Measurements from ENCODE around the gene KRTAP12-2. TPM values are rescaled to one million over a fixed set of nuclear protein-coding genes. Genes with fewer than 3 reads are reported as not detected.

KRTAP12-2 gene
- polyA plus RNA-seq, 1 donor, result not detected

DNA sequence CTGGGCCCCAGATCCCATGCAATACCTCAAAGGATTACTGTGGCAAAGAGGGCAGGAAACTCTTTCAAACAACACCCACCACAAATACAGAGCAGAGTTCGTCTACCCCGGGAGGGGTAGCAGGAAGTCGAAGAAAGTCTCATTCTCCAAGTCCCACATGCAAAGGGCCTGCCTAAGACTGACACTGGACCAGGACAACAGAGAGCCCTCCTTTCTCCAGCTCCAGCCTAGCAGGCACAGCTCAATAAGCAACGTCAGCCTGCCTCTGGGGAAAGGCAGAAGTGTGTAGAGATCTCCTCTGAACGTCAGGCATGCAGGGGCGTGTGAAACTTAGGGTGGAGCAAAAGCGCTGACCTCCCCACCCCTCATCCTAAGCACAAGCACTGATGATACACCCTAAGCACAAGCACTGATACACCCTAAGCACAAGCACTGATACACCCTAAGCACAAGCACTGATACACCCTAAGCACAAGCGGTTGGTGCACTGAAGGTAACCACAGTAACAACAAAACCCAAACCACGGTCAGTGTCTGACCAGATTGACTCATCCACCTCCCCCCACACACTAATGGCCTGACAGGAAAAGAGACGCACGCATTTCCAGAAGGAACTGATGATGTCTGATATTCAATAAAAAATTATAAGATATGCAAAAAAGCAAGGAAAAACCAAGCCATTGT, 7.7 kb downstream of the KRTAP12-2 start:
- H3K27me3 ChIP-seq (ENCODE audit: control insufficient read depth, insufficient read depth, low read length), result peaks cover 2% of the 10 kb centered on the region
- no CpG with 5 or more reads among the region's 11 CpGs for WGBS (ENCODE audit: insufficient coverage, low lambda C conversion rate)

DNA sequence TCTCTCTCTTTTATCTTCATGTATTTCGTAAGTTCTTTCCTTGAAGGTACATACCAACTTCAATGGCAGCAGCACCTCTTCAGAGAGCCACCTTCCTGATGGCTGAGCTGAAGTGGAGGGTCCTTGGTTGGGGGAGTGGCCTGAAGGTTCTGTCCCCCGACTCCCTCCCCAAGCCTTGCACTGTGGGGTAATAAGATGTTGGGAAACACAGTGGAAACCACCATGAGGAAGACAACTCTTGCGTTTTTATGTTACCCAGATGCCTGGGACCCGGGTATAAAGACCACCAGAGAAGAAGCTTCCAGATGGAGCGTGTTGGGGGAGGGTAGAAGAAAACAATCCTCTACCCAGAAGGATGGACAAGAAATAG, 8.2 kb downstream of the KRTAP12-2 start:
- no peak overlapping the region for H3K27ac ChIP-seq (ENCODE audit: low read length)
- no peaks in the 10 kb centered on the region for H3K4me1 ChIP-seq (ENCODE audit: control insufficient read depth, insufficient read depth, low read length)
- H3K4me3 ChIP-seq (ENCODE audit: low read length), result no peak overlapping the region
- no CpG with 5 or more reads among the region's 5 CpGs for whole genome bisulfite sequencing (ENCODE audit: insufficient coverage, low lambda C conversion rate)
- no peak for DNase-seq
- no peaks in the 10 kb centered on the region for H3K36me3 ChIP-seq (ENCODE audit: control insufficient read depth, insufficient read depth, low read length)
- H3K27me3 ChIP-seq (ENCODE audit: control insufficient read depth, insufficient read depth, low read length), result peaks cover 2% of the 10 kb centered on the region
- peaks cover 3% of the 10 kb centered on the region for H3K9me3 ChIP-seq (ENCODE audit: control insufficient read depth, low read depth, low read length)

More for the DNA sequence above, 7.7 kb downstream of the KRTAP12-2 start:
- Histone ChIP-seq H3K9me3 (ENCODE audit: control insufficient read depth, low read depth, low read length) (peaks cover 3% of the 10 kb centered on the region), H3K4me3 (ENCODE audit: low read length) (no peak overlapping the region), H3K4me1 (ENCODE audit: control insufficient read depth, insufficient read depth, low read length) (no peaks in the 10 kb centered on the region), H3K27ac (ENCODE audit: low read length) (no peak overlapping the region), H3K36me3 (ENCODE audit: control insufficient read depth, insufficient read depth, low read length) (no peaks in the 10 kb centered on the region)
- DNase-seq, result no peak

DNA sequence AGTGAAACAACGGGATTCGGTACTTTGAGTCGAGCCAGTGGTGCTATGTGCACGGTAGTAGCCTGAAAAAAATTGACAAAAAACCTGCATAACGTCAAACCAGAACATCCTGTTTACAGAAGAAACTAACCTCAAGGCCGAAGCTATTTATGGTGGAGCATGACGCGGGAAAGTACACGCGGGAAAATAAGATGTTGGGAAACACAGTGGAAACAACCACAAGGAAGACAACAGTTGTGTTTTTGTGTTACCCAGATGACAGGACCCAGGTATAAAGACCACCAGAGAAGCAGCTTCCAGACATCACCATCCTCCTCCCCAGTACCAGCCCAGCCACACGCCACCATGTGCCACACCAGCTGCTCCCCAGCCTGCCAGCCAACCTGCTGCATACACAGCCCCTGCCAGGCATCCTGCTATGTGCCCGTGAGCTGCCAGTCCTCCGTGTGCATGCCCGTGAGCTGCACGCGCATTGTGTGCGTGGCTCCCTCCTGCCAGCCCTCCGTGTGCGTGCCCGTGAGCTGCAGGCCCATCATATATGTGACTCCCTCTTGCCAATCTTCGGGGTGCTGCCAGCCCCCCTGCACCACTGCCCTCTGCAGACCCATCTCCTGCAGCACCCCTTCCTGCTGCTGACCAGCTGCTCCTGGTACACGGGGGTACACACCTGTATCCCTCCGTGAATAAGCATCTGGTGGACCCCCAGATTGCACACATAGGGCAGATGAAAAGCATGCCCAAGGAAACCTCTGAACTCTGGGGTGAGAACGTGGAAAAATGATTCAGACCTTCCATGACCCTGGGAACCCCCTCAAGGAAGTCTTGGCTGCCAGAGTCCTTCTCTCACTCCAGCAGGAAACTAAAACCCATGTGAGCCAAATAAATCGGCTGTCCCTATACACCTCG, 8.8 kb downstream of the KRTAP12-2 start, which contains the start of gene KRTAP12-3:
Gene KRTAP12-3 (plus strand): TSS at position 298 of the 906 bp plus-strand sequence. CDS start 48 bp downstream, at position 346.
- H3K27ac ChIP-seq (ENCODE audit: low read length), result no peak within 1 kb of the TSS
- 30% methylated on average over 2 of the region's 26 CpGs for WGBS (ENCODE audit: insufficient coverage, low lambda C conversion rate)

DNA sequence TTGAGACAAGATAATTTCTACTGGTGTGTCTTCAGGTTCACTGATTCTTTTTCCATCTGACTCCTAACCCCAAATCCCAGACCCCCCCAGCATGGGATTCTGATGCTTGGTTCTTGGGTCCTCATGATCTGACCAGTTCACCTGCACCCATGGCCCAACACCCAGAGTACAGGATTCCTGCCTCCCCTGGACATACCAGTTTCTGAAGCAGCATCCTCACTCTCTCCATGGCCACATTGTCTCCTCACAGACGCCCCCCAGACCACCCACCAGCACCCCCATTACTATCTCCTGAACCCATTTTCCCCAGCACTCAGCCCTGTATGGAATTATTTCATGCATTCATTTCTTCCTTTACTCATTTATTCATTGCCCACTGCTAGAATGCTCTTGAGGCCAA, 9.9 kb downstream of the KRTAP12-2 start:
- H3K4me3 ChIP-seq (ENCODE audit: low read length), result no peak overlapping the region
- no peak overlapping the region for H3K27ac ChIP-seq (ENCODE audit: low read length)
- peaks cover 3% of the 10 kb centered on the region for H3K9me3 ChIP-seq (ENCODE audit: control insufficient read depth, low read depth, low read length)
- no CpG with 5 or more reads among the region's 1 CpG for WGBS (ENCODE audit: insufficient coverage, low lambda C conversion rate)
- peaks cover 2% of the 10 kb centered on the region for H3K27me3 ChIP-seq (ENCODE audit: control insufficient read depth, insufficient read depth, low read length)
- H3K36me3 ChIP-seq (ENCODE audit: control insufficient read depth, insufficient read depth, low read length), result no peaks in the 10 kb centered on the region
- no peak for DNase-seq
- no peaks in the 10 kb centered on the region for H3K4me1 ChIP-seq (ENCODE audit: control insufficient read depth, insufficient read depth, low read length)

More for the DNA sequence above, 8.8 kb downstream of the KRTAP12-2 start, which contains the start of gene KRTAP12-3:
- H3K4me3 ChIP-seq (ENCODE audit: low read length), result no peak within 1 kb of the TSS
- peaks cover 2% of the 10 kb centered on the region for H3K27me3 ChIP-seq (ENCODE audit: control insufficient read depth, insufficient read depth, low read length)
- no peak for DNase-seq
- no peaks in the 10 kb centered on the region for H3K4me1 ChIP-seq (ENCODE audit: control insufficient read depth, insufficient read depth, low read length)
- no peaks in the 10 kb centered on the region for H3K36me3 ChIP-seq (ENCODE audit: control insufficient read depth, insufficient read depth, low read length)
- H3K9me3 ChIP-seq (ENCODE audit: control insufficient read depth, low read depth, low read length), result peaks cover 3% of the 10 kb centered on the region

DNA sequence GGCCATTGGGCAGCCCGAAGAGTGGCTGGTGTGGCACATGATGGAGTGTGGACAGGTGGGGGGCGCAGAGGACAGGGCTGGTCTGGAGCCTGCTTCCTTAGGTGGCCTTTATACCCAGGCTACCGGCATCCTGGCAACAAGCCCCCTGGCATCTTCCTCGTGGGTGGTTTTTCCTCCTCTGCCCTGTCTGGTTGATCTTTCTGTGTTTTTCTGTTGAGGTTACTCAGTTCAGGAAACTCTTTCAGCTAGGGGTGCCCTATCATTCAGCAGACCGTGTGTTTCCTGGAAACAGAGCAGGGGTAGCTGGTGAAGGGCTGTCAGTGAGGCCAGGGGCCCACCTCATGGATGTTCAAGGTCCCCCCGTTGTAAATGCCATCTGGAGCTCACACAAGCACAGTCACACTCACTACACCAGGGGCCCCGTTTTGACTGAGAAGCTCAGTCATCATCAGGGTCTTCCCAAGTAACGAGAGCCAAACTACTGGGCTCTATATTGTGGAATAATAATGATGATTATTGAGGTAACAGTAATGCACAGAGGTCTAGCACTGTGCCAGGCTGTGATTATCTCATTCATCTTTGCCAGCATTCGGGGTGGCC, 12.1 kb downstream of the KRTAP12-2 start, which contains the start of gene KRTAP12-4:
Gene KRTAP12-4 (minus strand): TSS at position 84 of the 600 bp plus-strand sequence. CDS start 45 bp downstream, at position 39.
- no CpG with 5 or more reads among the region's 9 CpGs for WGBS (ENCODE audit: insufficient coverage, low lambda C conversion rate)

DNA sequence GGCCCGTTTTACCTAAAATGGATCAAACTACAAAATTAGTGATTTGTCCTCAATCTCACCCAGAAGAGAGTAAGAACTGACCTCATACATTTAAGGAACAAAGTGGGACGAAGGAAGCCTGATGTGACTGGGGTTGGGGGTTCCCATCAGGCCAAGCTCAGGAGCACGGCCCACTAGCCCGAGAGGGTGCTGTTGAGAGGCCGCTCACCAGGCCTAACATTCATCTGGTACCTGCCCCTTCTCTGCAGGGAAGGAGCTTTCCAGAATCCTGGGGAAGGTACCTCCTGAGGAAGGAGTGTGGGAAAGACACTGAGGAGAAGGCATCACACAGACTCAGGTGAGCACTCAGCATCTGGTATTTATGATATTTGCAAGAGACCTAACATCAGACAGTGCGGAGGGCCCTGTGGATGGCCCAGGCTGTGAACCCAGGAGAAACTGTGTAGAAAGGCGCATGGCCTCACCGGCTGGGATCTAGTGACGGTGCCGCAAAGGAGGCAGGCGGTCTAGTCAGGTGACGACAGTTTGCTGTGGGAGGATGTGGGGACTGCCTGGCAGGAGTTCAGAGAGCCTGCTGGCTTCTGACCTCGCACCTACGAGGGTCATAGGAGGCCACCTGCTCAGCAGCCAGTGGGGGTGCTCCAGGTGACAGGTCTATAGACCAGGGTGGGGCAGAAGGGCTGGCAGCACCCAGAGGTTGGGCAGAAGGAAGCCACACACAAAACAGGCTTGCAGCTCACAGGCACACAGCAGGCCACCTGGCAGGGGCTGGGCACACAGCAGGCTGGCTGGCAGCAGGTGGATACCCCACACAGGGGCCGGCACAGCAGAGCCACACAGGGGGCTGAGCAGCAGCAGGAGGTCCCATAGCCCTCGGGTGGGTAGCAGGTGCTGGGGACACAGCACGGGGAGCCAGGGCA, 12.8 kb downstream of the KRTAP12-2 start:
- Histone ChIP-seq H3K36me3 (ENCODE audit: control insufficient read depth, insufficient read depth, low read length) (no peaks in the 10 kb centered on the region), H3K27ac (ENCODE audit: low read length) (no peak overlapping the region), H3K4me3 (ENCODE audit: low read length) (no peak overlapping the region), H3K27me3 (ENCODE audit: control insufficient read depth, insufficient read depth, low read length) (no peaks in the 10 kb centered on the region), H3K9me3 (ENCODE audit: control insufficient read depth, low read depth, low read length) (peaks cover 3% of the 10 kb centered on the region), H3K4me1 (ENCODE audit: control insufficient read depth, insufficient read depth, low read length) (no peaks in the 10 kb centered on the region)
- 100% methylated on average over 1 of the region's 17 CpGs for WGBS (ENCODE audit: insufficient coverage, low lambda C conversion rate)
- DNase-seq, result no peak

More for the DNA sequence above, 12.1 kb downstream of the KRTAP12-2 start, which contains the start of gene KRTAP12-4:
- H3K9me3 ChIP-seq (ENCODE audit: control insufficient read depth, low read depth, low read length), result peaks cover 3% of the 10 kb centered on the region
- H3K4me3 ChIP-seq (ENCODE audit: low read length), result no peak within 1 kb of the TSS
- H3K27me3 ChIP-seq (ENCODE audit: control insufficient read depth, insufficient read depth, low read length), result no peaks in the 10 kb centered on the region
- H3K4me1 ChIP-seq (ENCODE audit: control insufficient read depth, insufficient read depth, low read length), result no peaks in the 10 kb centered on the region
- no peaks in the 10 kb centered on the region for H3K36me3 ChIP-seq (ENCODE audit: control insufficient read depth, insufficient read depth, low read length)
- H3K27ac ChIP-seq (ENCODE audit: low read length), result no peak within 1 kb of the TSS
- no peak for DNase-seq

DNA sequence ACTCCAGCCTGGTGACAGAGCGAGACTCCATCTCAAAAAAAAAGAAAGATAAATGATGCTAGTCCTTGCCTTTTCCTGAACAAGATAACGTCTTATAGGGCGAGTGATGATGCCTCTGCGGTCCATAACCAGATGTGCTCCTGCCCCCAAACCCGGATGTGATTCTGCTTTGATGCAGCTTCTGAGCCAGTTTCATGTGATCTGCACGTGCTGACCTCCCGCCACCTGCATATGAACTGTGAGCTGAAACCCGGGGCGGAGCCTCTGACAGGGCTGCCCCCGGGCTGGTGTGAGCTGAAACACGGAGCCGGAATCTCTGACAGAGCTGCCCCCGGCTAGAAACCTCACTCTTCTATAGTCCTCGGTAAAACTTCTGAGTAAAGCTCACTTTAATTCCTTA, 13.6 kb downstream of the KRTAP12-2 start:
- Histone ChIP-seq H3K36me3 (ENCODE audit: control insufficient read depth, insufficient read depth, low read length) (no peaks in the 10 kb centered on the region), H3K4me3 (ENCODE audit: low read length) (no peak overlapping the region), H3K27me3 (ENCODE audit: control insufficient read depth, insufficient read depth, low read length) (no peaks in the 10 kb centered on the region), H3K4me1 (ENCODE audit: control insufficient read depth, insufficient read depth, low read length) (no peaks in the 10 kb centered on the region), H3K9me3 (ENCODE audit: control insufficient read depth, low read depth, low read length) (peaks cover 3% of the 10 kb centered on the region), H3K27ac (ENCODE audit: low read length) (no peak overlapping the region)
- no CpG with 5 or more reads among the region's 14 CpGs for WGBS (ENCODE audit: insufficient coverage, low lambda C conversion rate)
- DNase-seq, result no peak

DNA sequence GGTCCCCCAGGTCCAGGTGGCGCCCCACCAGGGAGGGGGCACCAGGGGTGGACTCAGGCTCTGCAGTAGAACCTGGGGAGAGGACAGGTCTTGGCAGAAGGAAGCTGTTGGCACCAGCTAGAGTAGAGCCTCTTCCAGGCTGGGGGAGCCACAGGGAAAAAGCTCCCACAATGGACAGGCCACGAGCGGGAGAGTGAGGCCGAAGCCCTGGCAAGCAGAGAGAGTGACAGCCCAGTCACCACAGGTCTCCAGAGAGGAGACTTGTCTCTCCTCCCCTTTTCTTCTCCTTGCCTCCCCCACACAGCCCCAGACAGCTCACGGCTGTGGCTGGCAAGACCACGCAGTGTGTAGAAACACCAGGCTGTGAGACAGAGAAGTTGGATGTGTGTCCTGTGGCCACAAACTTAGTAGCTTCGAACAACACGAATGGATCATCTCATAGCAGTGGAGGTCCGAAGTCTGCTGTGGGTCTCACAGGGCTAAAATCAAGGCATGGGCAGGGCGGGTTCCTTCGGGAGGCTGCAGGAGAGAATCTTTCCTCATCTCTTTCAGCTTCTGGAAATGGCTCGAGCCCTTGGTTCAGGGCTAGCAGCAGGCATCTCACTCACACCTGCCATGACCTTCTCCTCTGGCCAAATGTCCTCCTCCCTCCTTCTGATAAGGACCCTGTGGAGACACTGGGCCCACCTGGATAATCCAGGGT, 15.6 kb downstream of the KRTAP12-2 start:
- no peaks in the 10 kb centered on the region for H3K27me3 ChIP-seq (ENCODE audit: control insufficient read depth, insufficient read depth, low read length)
- WGBS (ENCODE audit: insufficient coverage, low lambda C conversion rate), result no CpG with 5 or more reads among the region's 12 CpGs
- H3K4me3 ChIP-seq (ENCODE audit: low read length), result no peak overlapping the region
- H3K4me1 ChIP-seq (ENCODE audit: control insufficient read depth, insufficient read depth, low read length), result no peaks in the 10 kb centered on the region
- no peaks in the 10 kb centered on the region for H3K9me3 ChIP-seq (ENCODE audit: control insufficient read depth, low read depth, low read length)
- H3K36me3 ChIP-seq (ENCODE audit: control insufficient read depth, insufficient read depth, low read length), result no peaks in the 10 kb centered on the region
- DNase-seq, result no peak
- no peak overlapping the region for H3K27ac ChIP-seq (ENCODE audit: low read length)

DNA sequence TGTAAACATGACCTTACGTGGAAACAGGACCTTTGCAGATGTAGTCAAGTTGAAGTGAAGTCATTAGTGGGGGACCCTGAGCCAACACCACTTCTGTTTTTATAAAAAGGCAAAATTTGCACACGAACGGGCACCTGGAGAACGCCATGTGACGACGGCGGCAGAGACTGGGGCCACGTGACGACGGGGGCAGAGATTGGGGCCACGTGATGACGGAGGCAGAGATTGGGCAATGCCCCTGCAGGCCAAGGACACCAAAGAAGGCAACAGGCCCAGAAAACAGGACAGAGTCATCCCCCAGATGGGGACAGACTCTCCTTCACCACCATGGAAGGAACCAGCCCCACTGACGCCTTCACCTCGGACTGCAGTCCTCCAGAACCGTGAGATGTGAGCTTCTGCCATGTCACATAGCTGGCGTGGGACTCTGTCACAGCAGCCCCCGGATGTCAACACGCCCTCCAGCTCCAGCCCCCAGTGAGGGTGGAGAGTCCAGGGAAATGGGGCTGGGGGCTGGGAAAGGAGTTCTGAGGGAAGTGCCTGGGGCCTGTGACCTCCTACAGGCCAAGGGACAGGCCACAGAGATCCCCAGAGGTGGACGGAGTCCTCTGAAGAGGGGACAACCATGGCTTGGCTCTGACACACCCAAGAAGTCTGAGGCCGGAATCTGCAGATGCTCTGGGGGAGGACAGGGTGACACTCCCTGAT, 16.3 kb downstream of the KRTAP12-2 start:
- 88% methylated on average over 7 of the region's 20 CpGs for WGBS (ENCODE audit: insufficient coverage, low lambda C conversion rate)
- no peaks in the 10 kb centered on the region for H3K9me3 ChIP-seq (ENCODE audit: control insufficient read depth, low read depth, low read length)
- H3K4me3 ChIP-seq (ENCODE audit: low read length), result no peak overlapping the region
- no peak overlapping the region for H3K27ac ChIP-seq (ENCODE audit: low read length)
- H3K27me3 ChIP-seq (ENCODE audit: control insufficient read depth, insufficient read depth, low read length), result no peaks in the 10 kb centered on the region
- no peaks in the 10 kb centered on the region for H3K36me3 ChIP-seq (ENCODE audit: control insufficient read depth, insufficient read depth, low read length)
- no peak for DNase-seq
- no peaks in the 10 kb centered on the region for H3K4me1 ChIP-seq (ENCODE audit: control insufficient read depth, insufficient read depth, low read length)

All from large intestine (tissue), 3 donors.